GM18505 (cell line): ENCODE results near the gene CCN2.
A peak's percentile ranks its signal among the peaks of the same experiment; 100 is the strongest.
"Not testable (repeated sequence)": the region's sequence is repeated elsewhere in the genome, so short reads cannot be mapped to it uniquely, and the experiment has no call there.

Experiments
- ATAC-seq: cut with Tn5 transposase; IDR thresholded peaks from one replicate; pipeline ENCODE4 v1.9.1; 2021; ENCODE audit not compliant: unreplicated experiment
- POLR2A ChIP-seq: IDR thresholded peaks from 4 replicates; pipeline ENCODE4 v1.6.1; 2011; ENCODE audit warnings: borderline replicate concordance; ENCODE audit not compliant: insufficient read depth, insufficient read length; ENCODE audit errors: extremely low read depth

The CCN2 gene

GRCh38 chr6:131917318-131917717, 33.9 kb downstream of the CCN2 start:
- no peak for ATAC-seq

GRCh38 chr6:131916847-131917246, 34.3 kb downstream of the CCN2 start:
- ATAC-seq: no peak
- no peak for TF ChIP-seq POLR2A

More at GRCh38 chr6:131917318-131917717, 33.9 kb downstream of the CCN2 start:
- no peak for TF ChIP-seq POLR2A

GRCh38 chr6:131916091-131916796, 34.9 kb downstream of the CCN2 start:
- ATAC-seq: not testable (repeated sequence)

GRCh38 chr6:131914967-131915751, 36.0 kb downstream of the CCN2 start:
- TF ChIP-seq POLR2A: no peak
- peak; percentile 63 for ATAC-seq

GRCh38 chr6:131914234-131914633, 36.9 kb downstream of the CCN2 start:
- no peak for TF ChIP-seq POLR2A
- no peak for ATAC-seq

GRCh38 chr6:131911951-131912350, 39.2 kb downstream of the CCN2 start:
- TF ChIP-seq POLR2A: no peak
- ATAC-seq: no peak

- no peak for TF ChIP-seq POLR2A
Measured at GRCh38 chr6:131910956-131911355, 40.2 kb downstream of the CCN2 start.

GRCh38 chr6:131910219-131910589, 41.0 kb downstream of the CCN2 start:
- TF ChIP-seq POLR2A: no peak
- ATAC-seq: no peak

More at GRCh38 chr6:131910956-131911355, 40.2 kb downstream of the CCN2 start:
- no peak for ATAC-seq

GRCh38 chr6:131909408-131910218, 41.6 kb downstream of the CCN2 start:
- ATAC-seq: peak; percentile 98
- no peak for TF ChIP-seq POLR2A

GRCh38 chr6:131908787-131909186, 42.4 kb downstream of the CCN2 start:
- not testable (repeated sequence) for ATAC-seq

- not testable (repeated sequence) for ATAC-seq
Measured at GRCh38 chr6:131903734-131904133, 47.4 kb downstream of the CCN2 start.

- not testable (repeated sequence) for ATAC-seq
Measured at GRCh38 chr6:131901326-131901873, 49.8 kb downstream of the CCN2 start.

GRCh38 chr6:131900231-131900630, 50.9 kb downstream of the CCN2 start:
- no peak for ATAC-seq

More at GRCh38 chr6:131900231-131900630, 50.9 kb downstream of the CCN2 start:
- TF ChIP-seq POLR2A: no peak
